Measurements from ENCODE around the gene CXCL5.

GRCh38 chr4:73998040-73999011 is at the start of gene CXCL5:
- TF ChIP-seq EZH2 (IDR thresholded peaks at IDR 0.05; ENCODE audit: borderline replicate concordance, low read depth, low read length, severe bottlenecking) (no peak), POLR2AphosphoS5 (IDR thresholded peaks at IDR 0.05; ENCODE audit: insufficient read depth, low read depth, low read length) (no peak), POLR2A (IDR thresholded peaks at IDR 0.05; ENCODE audit: low read depth, low read length) (no peak), CTCF (IDR thresholded peaks at IDR 0.05; ENCODE audit: extremely low read depth in 1 of 2, insufficient read depth in 1 of 2, low read depth in 1 of 2, low read length in 2 of 2) (peak in 1 of 2 donors; percentile 31), MYC (IDR thresholded peaks at IDR 0.05; ENCODE audit: low read depth, low read length) (no peak), MAX (IDR thresholded peaks at IDR 0.05; ENCODE audit: insufficient read depth, insufficient read length) (no peak), JUN (IDR thresholded peaks at IDR 0.05; ENCODE audit: borderline replicate concordance, insufficient read depth, insufficient read length, low read depth) (no peak)
